Liver (tissue), 9 donors: ENCODE measurements around the gene MLF2. TPM values are rescaled to one million over a fixed set of nuclear protein-coding genes. Genes with fewer than 3 reads are reported as not detected.

Experiments
- DNase-seq: peaks from one replicate; pipeline ENCODE4 v3.0.0-alpha.2; 2017; ENCODE audit warnings: low spot score
- H3K27ac ChIP-seq, 2 donors: one replicate each; pipeline ENCODE4 v1.7.0; 2013; ENCODE audit warnings: inconsistent platforms in 2 of 2, low read length in 2 of 2, control low read depth in 1 of 2, low read depth in 1 of 2, mild to moderate bottlenecking in 1 of 2
- H3K27me3 ChIP-seq, 4 donors: one replicate each; pipeline versions ENCODE4 v1.6.1 to v1.7.0; 2013; ENCODE audit warnings: low read length in 3 of 4, inconsistent platforms in 1 of 4, mild to moderate bottlenecking in 1 of 4, moderate library complexity in 1 of 4; ENCODE audit not compliant: control insufficient read depth in 4 of 4, insufficient read depth in 4 of 4
- H3K36me3 ChIP-seq, 4 donors: one replicate each; pipeline versions ENCODE4 v1.6.1 to v1.7.0; 2013; ENCODE audit warnings: low read length in 3 of 4, mild to moderate bottlenecking in 3 of 4, low read depth in 1 of 4, moderate library complexity in 1 of 4; ENCODE audit not compliant: control insufficient read depth in 4 of 4, insufficient read depth in 3 of 4
- H3K4me1 ChIP-seq, 4 donors: one replicate each; pipeline versions ENCODE4 v1.6.1 to v1.7.0; 2013; ENCODE audit warnings: low read length in 3 of 4, mild to moderate bottlenecking in 3 of 4, moderate library complexity in 1 of 4; ENCODE audit not compliant: control insufficient read depth in 4 of 4, insufficient read depth in 4 of 4
- H3K4me3 ChIP-seq, 3 donors: one replicate each; pipeline versions ENCODE4 v1.6.1 to v1.7.0; 2013; ENCODE audit warnings: low read length in 3 of 3, control low read depth in 1 of 3, low read depth in 1 of 3, mild to moderate bottlenecking in 1 of 3
- H3K9ac ChIP-seq, 2 donors: one replicate each; pipeline ENCODE4 v1.7.0; 2013; ENCODE audit warnings: low read length in 2 of 2, mild to moderate bottlenecking in 2 of 2, moderate library complexity in 2 of 2, control low read depth in 1 of 2, low read depth in 1 of 2
- H3K9me3 ChIP-seq, 4 donors: one replicate each; pipeline versions ENCODE4 v1.6.1 to v1.7.0; 2013; ENCODE audit warnings: low read length in 3 of 4; ENCODE audit not compliant: control insufficient read depth in 4 of 4
- EGR1 ChIP-seq, 2 donors: IDR thresholded peaks; 2 replicates each; pipeline ENCODE4 v1.6.1; 2016 to 2018; ENCODE audit warnings: antibody characterized with exemption in 2 of 2, low read depth in 2 of 2
- FOXA1 ChIP-seq: IDR thresholded peaks from 2 replicates; pipeline ENCODE4 v1.6.1; 2016; ENCODE audit warnings: antibody characterized with exemption
- FOXA2 ChIP-seq: IDR thresholded peaks from 2 replicates; pipeline ENCODE4 v1.6.1; 2016; ENCODE audit warnings: antibody characterized with exemption
- GABPA ChIP-seq, 2 donors: IDR thresholded peaks in 1 of 2; conservative IDR thresholded peaks in 1 of 2; 2 replicates each; pipeline ENCODE4 v1.6.1; 2016; ENCODE audit warnings: antibody characterized with exemption in 2 of 2, mild to moderate bottlenecking in 1 of 2, moderate library complexity in 1 of 2
- HNF4A ChIP-seq, 2 donors: conservative IDR thresholded peaks; 2 replicates each; pipeline ENCODE4 v1.6.1; 2016; ENCODE audit warnings: antibody characterized with exemption in 2 of 2, mild to moderate bottlenecking in 2 of 2
- HNF4G ChIP-seq: IDR thresholded peaks from 2 replicates; pipeline ENCODE4 v1.6.1; 2016; ENCODE audit warnings: antibody characterized with exemption
- JUND ChIP-seq, 2 donors: IDR thresholded peaks; 2 replicates each; pipeline ENCODE4 v1.6.1; 2016; ENCODE audit warnings: antibody characterized with exemption in 2 of 2
- NR2F2 ChIP-seq: IDR thresholded peaks from 2 replicates; pipeline ENCODE4 v1.6.1; 2016; ENCODE audit warnings: antibody characterized with exemption
- RAD21 ChIP-seq, 2 donors: IDR thresholded peaks; 2 replicates each; pipeline ENCODE4 v1.6.1; 2016; ENCODE audit warnings: antibody characterized with exemption in 2 of 2, mild to moderate bottlenecking in 2 of 2
- RXRA ChIP-seq, 2 donors: IDR thresholded peaks; 2 replicates each; pipeline ENCODE4 v1.6.1; 2017 to 2018; ENCODE audit warnings: antibody characterized with exemption in 2 of 2, mild to moderate bottlenecking in 1 of 2
- SP1 ChIP-seq: IDR thresholded peaks from 2 replicates; pipeline ENCODE4 v1.6.1; 2018; ENCODE audit warnings: antibody characterized with exemption, mild to moderate bottlenecking
- TAF1 ChIP-seq: conservative IDR thresholded peaks from 2 replicates; pipeline ENCODE4 v1.6.1; 2016; ENCODE audit warnings: antibody characterized with exemption, mild to moderate bottlenecking
- YY1 ChIP-seq: IDR thresholded peaks from 2 replicates; pipeline ENCODE4 v1.6.1; 2016; ENCODE audit warnings: antibody characterized with exemption, mild to moderate bottlenecking
- WGBS: extraction: QIAGEN DNeasy Blood & Tissue Kit; methylation state at CpG from one replicate; pipeline ENCODE4 v1.1.7; 2013; 5-methylcytosine and 5-hydroxymethylcytosine counted together
- polyA plus RNA-seq, 2 donors: library from polyadenylated mRNA; stranded (reverse) in 1 of 2; unstranded in 1 of 2; fragments of 200-250 nt in 1 of 2; fragments of >200 nt in 1 of 2; fragmentation: Nextera tagmentation in 1 of 2; extraction: Ambion mirVana in 1 of 2; gene quantifications; one replicate each; pipeline versions ENCODE4 v1.2.1 to v1.2.3, GENCODE V29; 2013 to 2015
- total RNA-seq, 2 donors: library from RNA; depleted of rRNA; stranded (reverse); fragments of >200 nt; gene quantifications; one replicate each; pipeline ENCODE4 v1.2.3, GENCODE V29; 2014
- TF ChIP-seq, protein P1 (sequence below): IDR thresholded peaks from 2 replicates; pipeline ENCODE4 v1.6.1; 2016; ENCODE audit warnings: antibody characterized with exemption
- TF ChIP-seq, protein P2 (sequence below): IDR thresholded peaks from 2 replicates; pipeline ENCODE4 v1.6.1; 2016; ENCODE audit warnings: antibody characterized with exemption
- TF ChIP-seq, protein P3 (sequence below): IDR thresholded peaks from 2 replicates; pipeline ENCODE4 v1.6.1; 2016; ENCODE audit warnings: antibody characterized with exemption
- TF ChIP-seq, protein P4 (sequence below): fragments of 150-350 bp; IDR thresholded peaks from 2 replicates; pipeline ENCODE4 v1.5.1; 2017; ENCODE audit warnings: improper control_type of control experiment, low read depth, low read length; ENCODE audit not compliant: missing input control
- TF ChIP-seq, protein P5 (sequence below): IDR thresholded peaks from 2 replicates; pipeline ENCODE4 v1.6.1; 2016; ENCODE audit warnings: antibody characterized with exemption, mild to moderate bottlenecking
- donor health status: healthy.
- donor health status: healthy.
- donor health status: healthy.
- donor health status: healthy.
- donor health status: healthy.

MLF2 gene
- total and polyA plus RNA-seq, 4 donors = 59.6 to 235 (median 163) TPM

DNA sequence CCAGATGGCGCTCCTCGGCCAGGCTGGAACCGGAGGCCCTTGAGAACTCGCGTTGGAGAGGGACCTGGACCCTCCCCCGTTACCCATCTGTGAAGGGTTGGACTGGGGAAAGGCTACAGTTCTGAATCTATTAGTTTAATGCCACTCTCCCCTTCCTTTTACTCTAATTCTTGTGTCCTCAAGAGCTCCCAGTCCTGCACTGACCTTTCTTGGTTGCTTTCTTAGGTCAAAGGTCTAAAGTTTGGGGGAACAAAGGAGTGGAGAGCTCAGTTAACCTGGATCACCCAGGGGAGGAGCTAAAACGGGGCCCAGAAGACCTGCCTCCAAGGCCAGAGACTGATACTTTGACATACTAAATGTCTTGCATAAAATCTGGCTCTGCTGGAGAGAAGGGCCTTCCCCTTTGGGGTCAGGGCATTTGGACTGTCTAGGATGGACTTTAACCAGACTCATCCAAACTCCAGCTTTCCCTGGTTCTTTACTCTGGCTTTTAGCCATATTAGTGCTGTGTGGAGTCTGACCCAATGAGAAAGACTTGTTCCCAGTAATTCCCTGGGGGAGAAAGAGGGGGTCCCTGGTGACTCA lies 923 bp upstream of the MLF2 start:
- Histone ChIP-seq H3K9ac (peak overlapping the region; percentile 50 to 77), H3K4me3 (peak overlapping the region in 1 of 3 donors; percentile 22)
- DNase-seq = peak; percentile 48

More for the DNA sequence above, 923 bp upstream of the MLF2 start:
- TF ChIP-seq, protein P1, sequence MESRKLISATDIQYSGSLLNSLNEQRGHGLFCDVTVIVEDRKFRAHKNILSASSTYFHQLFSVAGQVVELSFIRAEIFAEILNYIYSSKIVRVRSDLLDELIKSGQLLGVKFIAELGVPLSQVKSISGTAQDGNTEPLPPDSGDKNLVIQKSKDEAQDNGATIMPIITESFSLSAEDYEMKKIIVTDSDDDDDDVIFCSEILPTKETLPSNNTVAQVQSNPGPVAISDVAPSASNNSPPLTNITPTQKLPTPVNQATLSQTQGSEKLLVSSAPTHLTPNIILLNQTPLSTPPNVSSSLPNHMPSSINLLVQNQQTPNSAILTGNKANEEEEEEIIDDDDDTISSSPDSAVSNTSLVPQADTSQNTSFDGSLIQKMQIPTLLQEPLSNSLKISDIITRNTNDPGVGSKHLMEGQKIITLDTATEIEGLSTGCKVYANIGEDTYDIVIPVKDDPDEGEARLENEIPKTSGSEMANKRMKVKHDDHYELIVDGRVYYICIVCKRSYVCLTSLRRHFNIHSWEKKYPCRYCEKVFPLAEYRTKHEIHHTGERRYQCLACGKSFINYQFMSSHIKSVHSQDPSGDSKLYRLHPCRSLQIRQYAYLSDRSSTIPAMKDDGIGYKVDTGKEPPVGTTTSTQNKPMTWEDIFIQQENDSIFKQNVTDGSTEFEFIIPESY = peak; percentile 81
- TF ChIP-seq FOXA1 (peak; percentile 73), FOXA2 (peak; percentile 72), EGR1 (IDR thresholded peaks at IDR 0.05; ENCODE audit: low read depth in 2 of 2) (no peak), JUND (IDR thresholded peaks at IDR 0.05) (peak; percentile 73 to 75), NR2F2 (peak; percentile 98), HNF4G (peak; percentile 100), RAD21 (IDR thresholded peaks at IDR 0.05) (peak; percentile 92 to 95), GABPA (IDR thresholded peaks at IDR 0.05 in 1 of 2, conservative IDR thresholded peaks at IDR 0.05 in 1 of 2) (peak in 1 of 2 donors; percentile 32), YY1 (peak; percentile 11), HNF4A (conservative IDR thresholded peaks at IDR 0.05) (peak; percentile 99 to 100), RXRA (IDR thresholded peaks at IDR 0.05) (peak; percentile 95 to 97), SP1 (peak; percentile 94), TAF1 (no peak)
- TF ChIP-seq, protein P2, sequence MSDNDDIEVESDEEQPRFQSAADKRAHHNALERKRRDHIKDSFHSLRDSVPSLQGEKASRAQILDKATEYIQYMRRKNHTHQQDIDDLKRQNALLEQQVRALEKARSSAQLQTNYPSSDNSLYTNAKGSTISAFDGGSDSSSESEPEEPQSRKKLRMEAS = peak; percentile 66
- TF ChIP-seq, protein P3, sequence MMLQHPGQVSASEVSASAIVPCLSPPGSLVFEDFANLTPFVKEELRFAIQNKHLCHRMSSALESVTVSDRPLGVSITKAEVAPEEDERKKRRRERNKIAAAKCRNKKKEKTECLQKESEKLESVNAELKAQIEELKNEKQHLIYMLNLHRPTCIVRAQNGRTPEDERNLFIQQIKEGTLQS = no peak
- TF ChIP-seq, protein P4, sequence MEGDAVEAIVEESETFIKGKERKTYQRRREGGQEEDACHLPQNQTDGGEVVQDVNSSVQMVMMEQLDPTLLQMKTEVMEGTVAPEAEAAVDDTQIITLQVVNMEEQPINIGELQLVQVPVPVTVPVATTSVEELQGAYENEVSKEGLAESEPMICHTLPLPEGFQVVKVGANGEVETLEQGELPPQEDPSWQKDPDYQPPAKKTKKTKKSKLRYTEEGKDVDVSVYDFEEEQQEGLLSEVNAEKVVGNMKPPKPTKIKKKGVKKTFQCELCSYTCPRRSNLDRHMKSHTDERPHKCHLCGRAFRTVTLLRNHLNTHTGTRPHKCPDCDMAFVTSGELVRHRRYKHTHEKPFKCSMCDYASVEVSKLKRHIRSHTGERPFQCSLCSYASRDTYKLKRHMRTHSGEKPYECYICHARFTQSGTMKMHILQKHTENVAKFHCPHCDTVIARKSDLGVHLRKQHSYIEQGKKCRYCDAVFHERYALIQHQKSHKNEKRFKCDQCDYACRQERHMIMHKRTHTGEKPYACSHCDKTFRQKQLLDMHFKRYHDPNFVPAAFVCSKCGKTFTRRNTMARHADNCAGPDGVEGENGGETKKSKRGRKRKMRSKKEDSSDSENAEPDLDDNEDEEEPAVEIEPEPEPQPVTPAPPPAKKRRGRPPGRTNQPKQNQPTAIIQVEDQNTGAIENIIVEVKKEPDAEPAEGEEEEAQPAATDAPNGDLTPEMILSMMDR = no peak
- TF ChIP-seq, protein P5, sequence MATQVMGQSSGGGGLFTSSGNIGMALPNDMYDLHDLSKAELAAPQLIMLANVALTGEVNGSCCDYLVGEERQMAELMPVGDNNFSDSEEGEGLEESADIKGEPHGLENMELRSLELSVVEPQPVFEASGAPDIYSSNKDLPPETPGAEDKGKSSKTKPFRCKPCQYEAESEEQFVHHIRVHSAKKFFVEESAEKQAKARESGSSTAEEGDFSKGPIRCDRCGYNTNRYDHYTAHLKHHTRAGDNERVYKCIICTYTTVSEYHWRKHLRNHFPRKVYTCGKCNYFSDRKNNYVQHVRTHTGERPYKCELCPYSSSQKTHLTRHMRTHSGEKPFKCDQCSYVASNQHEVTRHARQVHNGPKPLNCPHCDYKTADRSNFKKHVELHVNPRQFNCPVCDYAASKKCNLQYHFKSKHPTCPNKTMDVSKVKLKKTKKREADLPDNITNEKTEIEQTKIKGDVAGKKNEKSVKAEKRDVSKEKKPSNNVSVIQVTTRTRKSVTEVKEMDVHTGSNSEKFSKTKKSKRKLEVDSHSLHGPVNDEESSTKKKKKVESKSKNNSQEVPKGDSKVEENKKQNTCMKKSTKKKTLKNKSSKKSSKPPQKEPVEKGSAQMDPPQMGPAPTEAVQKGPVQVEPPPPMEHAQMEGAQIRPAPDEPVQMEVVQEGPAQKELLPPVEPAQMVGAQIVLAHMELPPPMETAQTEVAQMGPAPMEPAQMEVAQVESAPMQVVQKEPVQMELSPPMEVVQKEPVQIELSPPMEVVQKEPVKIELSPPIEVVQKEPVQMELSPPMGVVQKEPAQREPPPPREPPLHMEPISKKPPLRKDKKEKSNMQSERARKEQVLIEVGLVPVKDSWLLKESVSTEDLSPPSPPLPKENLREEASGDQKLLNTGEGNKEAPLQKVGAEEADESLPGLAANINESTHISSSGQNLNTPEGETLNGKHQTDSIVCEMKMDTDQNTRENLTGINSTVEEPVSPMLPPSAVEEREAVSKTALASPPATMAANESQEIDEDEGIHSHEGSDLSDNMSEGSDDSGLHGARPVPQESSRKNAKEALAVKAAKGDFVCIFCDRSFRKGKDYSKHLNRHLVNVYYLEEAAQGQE = no peak
- H3K36me3 ChIP-seq = peaks cover 10 to 21% (median 18%) of the 10 kb centered on the region in 4 donors
- H3K27ac ChIP-seq = peak overlapping the region; percentile 99
- no peaks in the 10 kb centered on the region for H3K9me3 ChIP-seq
- under 1% methylated on average over 7 of the region's 7 CpGs for WGBS
- H3K4me1 ChIP-seq = peaks cover 0 to 27% (median 20%) of the 10 kb centered on the region in 4 donors
- H3K27me3 ChIP-seq = no peaks in the 10 kb centered on the region
